Stomach (tissue), 4 donors: ENCODE data around the gene DHRSX.

Experiments
- EP300 ChIP-seq: sonication (generic); formaldehyde crosslinking; IDR thresholded peaks from one replicate; pipeline ENCODE4 v1.6.1; 2017; ENCODE audit warnings: antibody characterized with exemption
- POLR2AphosphoS5 ChIP-seq, 3 donors: sonication (generic); formaldehyde crosslinking; IDR thresholded peaks; one replicate each; pipeline ENCODE4 v1.6.1; 2016; ENCODE audit warnings: antibody characterized with exemption in 3 of 3
- TF ChIP-seq, protein P1 (sequence below), 7 experiments: fragments of 450-650 bp in 4 of 7; fragments of 200-600 bp in 3 of 7; sonication (generic) in 3 of 7; IDR thresholded peaks; one replicate each; pipeline ENCODE4 v1.5.1; 2016 to 2019; ENCODE audit warnings: antibody characterized with exemption in 7 of 7, control low read depth in 2 of 7, mild to moderate bottlenecking in 1 of 7

DNA sequence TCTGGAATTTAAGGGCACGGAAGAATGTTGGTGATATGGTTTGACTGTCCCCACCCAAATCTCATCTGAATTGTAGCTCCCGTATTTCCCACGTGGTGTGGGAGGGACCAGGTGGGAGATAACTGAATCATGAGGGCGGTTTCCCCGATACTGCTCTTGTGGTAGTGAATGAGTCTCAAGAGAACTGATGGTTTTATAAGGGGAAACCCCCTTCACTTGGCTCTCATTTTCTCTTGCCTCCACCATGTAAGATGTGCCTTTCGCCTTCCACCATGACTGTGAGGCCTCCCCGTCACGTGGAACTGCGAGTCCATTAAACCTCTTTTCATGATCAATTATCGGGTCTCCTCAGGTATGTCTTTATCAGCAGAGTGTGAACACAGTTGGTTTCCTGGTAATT, 25.6 kb upstream of the DHRSX start:
- TF ChIP-seq, protein P1, sequence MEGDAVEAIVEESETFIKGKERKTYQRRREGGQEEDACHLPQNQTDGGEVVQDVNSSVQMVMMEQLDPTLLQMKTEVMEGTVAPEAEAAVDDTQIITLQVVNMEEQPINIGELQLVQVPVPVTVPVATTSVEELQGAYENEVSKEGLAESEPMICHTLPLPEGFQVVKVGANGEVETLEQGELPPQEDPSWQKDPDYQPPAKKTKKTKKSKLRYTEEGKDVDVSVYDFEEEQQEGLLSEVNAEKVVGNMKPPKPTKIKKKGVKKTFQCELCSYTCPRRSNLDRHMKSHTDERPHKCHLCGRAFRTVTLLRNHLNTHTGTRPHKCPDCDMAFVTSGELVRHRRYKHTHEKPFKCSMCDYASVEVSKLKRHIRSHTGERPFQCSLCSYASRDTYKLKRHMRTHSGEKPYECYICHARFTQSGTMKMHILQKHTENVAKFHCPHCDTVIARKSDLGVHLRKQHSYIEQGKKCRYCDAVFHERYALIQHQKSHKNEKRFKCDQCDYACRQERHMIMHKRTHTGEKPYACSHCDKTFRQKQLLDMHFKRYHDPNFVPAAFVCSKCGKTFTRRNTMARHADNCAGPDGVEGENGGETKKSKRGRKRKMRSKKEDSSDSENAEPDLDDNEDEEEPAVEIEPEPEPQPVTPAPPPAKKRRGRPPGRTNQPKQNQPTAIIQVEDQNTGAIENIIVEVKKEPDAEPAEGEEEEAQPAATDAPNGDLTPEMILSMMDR (IDR thresholded peaks at IDR 0.05) = no peak
- TF ChIP-seq EP300 (no peak), POLR2AphosphoS5 (IDR thresholded peaks at IDR 0.05) (no peak)
